ENCODE results near the gene PACRG. TPM values are rescaled to one million over a fixed set of nuclear protein-coding genes. Genes with fewer than 3 reads are reported as not detected.

PACRG gene
- polyA plus RNA-seq, 3 donors, result not detected

- no peak for DNase-seq
- no peak overlapping the region for H3K27ac Mint-ChIP-seq
- intact Hi-C loops (cut with micrococcal nuclease), result no loop called here
- no peak overlapping the region for H3K27ac ChIP-seq (ENCODE audit: low read depth in 1 of 2, low read length in 2 of 2)
- H3K4me2 ChIP-seq (replicated peaks; ENCODE audit: extremely low read depth, low read length, poor library complexity, severe bottlenecking), result no peak overlapping the region
- no peaks in the 10 kb centered on the region for H3K27me3 Mint-ChIP-seq (ENCODE audit: low read depth in 3 of 3)
- H3K9me3 ChIP-seq (replicated peaks in 1 of 2; ENCODE audit: control insufficient read depth in 1 of 2, insufficient read depth in 1 of 2, low read length in 2 of 2), result no peaks in the 10 kb centered on the region
- TF ChIP-seq, protein P1, sequence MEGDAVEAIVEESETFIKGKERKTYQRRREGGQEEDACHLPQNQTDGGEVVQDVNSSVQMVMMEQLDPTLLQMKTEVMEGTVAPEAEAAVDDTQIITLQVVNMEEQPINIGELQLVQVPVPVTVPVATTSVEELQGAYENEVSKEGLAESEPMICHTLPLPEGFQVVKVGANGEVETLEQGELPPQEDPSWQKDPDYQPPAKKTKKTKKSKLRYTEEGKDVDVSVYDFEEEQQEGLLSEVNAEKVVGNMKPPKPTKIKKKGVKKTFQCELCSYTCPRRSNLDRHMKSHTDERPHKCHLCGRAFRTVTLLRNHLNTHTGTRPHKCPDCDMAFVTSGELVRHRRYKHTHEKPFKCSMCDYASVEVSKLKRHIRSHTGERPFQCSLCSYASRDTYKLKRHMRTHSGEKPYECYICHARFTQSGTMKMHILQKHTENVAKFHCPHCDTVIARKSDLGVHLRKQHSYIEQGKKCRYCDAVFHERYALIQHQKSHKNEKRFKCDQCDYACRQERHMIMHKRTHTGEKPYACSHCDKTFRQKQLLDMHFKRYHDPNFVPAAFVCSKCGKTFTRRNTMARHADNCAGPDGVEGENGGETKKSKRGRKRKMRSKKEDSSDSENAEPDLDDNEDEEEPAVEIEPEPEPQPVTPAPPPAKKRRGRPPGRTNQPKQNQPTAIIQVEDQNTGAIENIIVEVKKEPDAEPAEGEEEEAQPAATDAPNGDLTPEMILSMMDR (IDR thresholded peaks at IDR 0.05), result no peak
- no peaks in the 10 kb centered on the region for H3K27me3 ChIP-seq (ENCODE audit: control insufficient read depth in 2 of 2, insufficient read depth in 2 of 2, low read length in 2 of 2)
- no peak overlapping the region for H3K9ac ChIP-seq (ENCODE audit: insufficient read depth, low read length, poor library complexity, severe bottlenecking)
- H2AFZ ChIP-seq (ENCODE audit: insufficient read depth, low read depth, low read length, poor library complexity, severe bottlenecking), result no peak overlapping the region
- H3K36me3 Mint-ChIP-seq, result no peaks in the 10 kb centered on the region
- H3K4me3 ChIP-seq (replicated peaks in 1 of 3; ENCODE audit: low read depth in 2 of 3, low read length in 3 of 3), result no peak overlapping the region
- peaks cover 0 to 10% (median 0%) of the 10 kb centered on the region in 7 donors for H3K9me3 Mint-ChIP-seq
- H3K4me1 ChIP-seq (ENCODE audit: control insufficient read depth in 1 of 2, insufficient read depth in 2 of 2, low read length in 2 of 2), result no peaks in the 10 kb centered on the region
- H4K20me1 ChIP-seq (ENCODE audit: insufficient read depth, low read length), result no peaks in the 10 kb centered on the region
- H3K36me3 ChIP-seq (replicated peaks in 1 of 2; ENCODE audit: control insufficient read depth in 1 of 2, insufficient read depth in 2 of 2, low read length in 2 of 2), result no peaks in the 10 kb centered on the region
- no peaks in the 10 kb centered on the region for H3K4me1 Mint-ChIP-seq
- WGBS (ENCODE audit: insufficient coverage), result no CpG with 5 or more reads among the region's 1 CpG
- H3K79me2 ChIP-seq (ENCODE audit: insufficient read depth, low read length), result no peaks in the 10 kb centered on the region
- H3K4me3 Mint-ChIP-seq, result no peak overlapping the region
Measured at GRCh38 chr6:163133017-163133416, 405.2 kb downstream of the PACRG start.

GRCh38 chr6:163133691-163134090, 405.9 kb downstream of the PACRG start:
- TF ChIP-seq, protein P1 (IDR thresholded peaks at IDR 0.05), result no peak

More at GRCh38 chr6:163133691-163134090, 405.9 kb downstream of the PACRG start:
- H3K36me3 Mint-ChIP-seq, result no peaks in the 10 kb centered on the region
- H3K4me3 ChIP-seq (replicated peaks in 1 of 3; ENCODE audit: low read depth in 2 of 3, low read length in 3 of 3), result no peak overlapping the region
- no peaks in the 10 kb centered on the region for H3K36me3 ChIP-seq (replicated peaks in 1 of 2; ENCODE audit: control insufficient read depth in 1 of 2, insufficient read depth in 2 of 2, low read length in 2 of 2)
- peaks cover 0 to 6% of the 10 kb centered on the region in 2 donors for H3K9me3 ChIP-seq (replicated peaks in 1 of 2; ENCODE audit: control insufficient read depth in 1 of 2, insufficient read depth in 1 of 2, low read length in 2 of 2)
- no peak overlapping the region for H3K4me2 ChIP-seq (replicated peaks; ENCODE audit: extremely low read depth, low read length, poor library complexity, severe bottlenecking)
- H3K27me3 Mint-ChIP-seq (ENCODE audit: low read depth in 3 of 3), result no peaks in the 10 kb centered on the region
- WGBS (ENCODE audit: insufficient coverage), result no CpG with 5 or more reads among the region's 6 CpGs
- no peaks in the 10 kb centered on the region for H3K79me2 ChIP-seq (ENCODE audit: insufficient read depth, low read length)
- no peaks in the 10 kb centered on the region for H3K4me1 Mint-ChIP-seq
- no peaks in the 10 kb centered on the region for H3K4me1 ChIP-seq (ENCODE audit: control insufficient read depth in 1 of 2, insufficient read depth in 2 of 2, low read length in 2 of 2)
- H3K27ac Mint-ChIP-seq, result no peak overlapping the region
- no peak overlapping the region for H3K27ac ChIP-seq (ENCODE audit: low read depth in 1 of 2, low read length in 2 of 2)
- no peak overlapping the region for H3K4me3 Mint-ChIP-seq
- H3K9me3 Mint-ChIP-seq, result peaks cover 0 to 10% (median 0%) of the 10 kb centered on the region in 7 donors
- intact Hi-C loops (cut with micrococcal nuclease), result no loop called here
- DNase-seq, result no peak
- no peak overlapping the region for H3K9ac ChIP-seq (ENCODE audit: insufficient read depth, low read length, poor library complexity, severe bottlenecking)
- no peaks in the 10 kb centered on the region for H4K20me1 ChIP-seq (ENCODE audit: insufficient read depth, low read length)
- no peak overlapping the region for H2AFZ ChIP-seq (ENCODE audit: insufficient read depth, low read depth, low read length, poor library complexity, severe bottlenecking)
- no peaks in the 10 kb centered on the region for H3K27me3 ChIP-seq (ENCODE audit: control insufficient read depth in 2 of 2, insufficient read depth in 2 of 2, low read length in 2 of 2)
